EL (cell line): ENCODE data around the gene NDUFB10.
A peak's percentile ranks its signal among the peaks of the same experiment; 100 is the strongest.
"Not testable (repeated sequence)": the region's sequence is repeated elsewhere in the genome, so short reads cannot be mapped to it uniquely, and the experiment has no call there.

Experiments
- DNase-seq: peaks from one replicate; pipeline ENCODE4 v3.0.0-alpha.2; 2016

The NDUFB10 gene

DNA sequence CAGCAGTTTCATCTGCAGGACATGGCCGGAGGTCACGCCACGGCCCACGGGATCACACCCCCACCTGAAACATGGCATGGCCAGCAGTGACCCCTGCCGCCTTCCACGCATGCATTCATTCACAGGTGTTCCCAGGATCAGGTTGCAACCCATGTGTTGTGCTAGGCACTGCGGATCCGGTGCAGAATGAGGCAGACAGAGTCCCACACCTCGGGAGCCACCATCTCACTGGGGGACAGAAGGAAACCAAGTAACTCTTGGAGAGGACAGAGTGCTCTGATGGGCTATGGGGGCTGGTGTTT lies 12.0 kb upstream of the NDUFB10 start:
- DNase-seq, result no peak

DNA sequence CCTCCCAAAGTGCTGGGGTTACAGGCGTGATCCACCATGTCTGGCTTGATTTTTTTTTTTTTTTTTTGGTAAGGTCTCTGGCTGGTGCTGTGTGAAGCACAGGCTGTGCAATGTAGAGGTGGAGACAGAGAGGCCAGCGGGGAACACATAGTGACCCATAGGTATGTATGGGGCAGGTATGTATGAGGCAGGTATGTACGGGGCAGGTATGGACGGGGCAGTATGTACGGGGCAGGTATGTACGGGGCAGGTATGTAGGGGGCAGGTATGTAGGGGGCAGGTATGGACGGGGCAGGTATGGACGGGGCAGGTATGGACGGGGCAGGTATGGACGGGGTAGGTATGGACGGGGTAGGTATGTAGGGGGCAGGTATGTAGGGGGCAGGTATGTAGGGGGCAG lies 9.8 kb upstream of the NDUFB10 start:
- DNase-seq, result no peak

DNA sequence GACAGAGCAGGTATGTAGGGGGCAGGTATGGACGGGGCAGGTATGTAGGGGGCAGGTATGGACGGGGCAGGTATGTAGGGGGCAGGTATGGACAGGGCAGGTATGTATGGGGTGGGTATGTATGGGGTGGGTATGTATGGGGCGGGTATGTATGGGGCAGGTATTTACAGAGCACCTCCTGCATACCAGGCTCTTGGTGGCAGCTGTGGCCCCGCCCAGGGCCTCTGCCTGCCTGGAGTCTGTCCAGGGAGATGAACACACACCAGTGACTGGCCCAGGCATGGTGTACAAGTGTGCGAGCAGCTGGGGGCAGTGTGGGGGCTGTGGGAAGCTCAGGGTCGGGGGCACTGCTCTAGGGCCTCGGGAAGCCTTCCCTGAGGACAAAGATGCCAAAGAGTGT lies 9.3 kb upstream of the NDUFB10 start:
- DNase-seq, result no peak

DNA sequence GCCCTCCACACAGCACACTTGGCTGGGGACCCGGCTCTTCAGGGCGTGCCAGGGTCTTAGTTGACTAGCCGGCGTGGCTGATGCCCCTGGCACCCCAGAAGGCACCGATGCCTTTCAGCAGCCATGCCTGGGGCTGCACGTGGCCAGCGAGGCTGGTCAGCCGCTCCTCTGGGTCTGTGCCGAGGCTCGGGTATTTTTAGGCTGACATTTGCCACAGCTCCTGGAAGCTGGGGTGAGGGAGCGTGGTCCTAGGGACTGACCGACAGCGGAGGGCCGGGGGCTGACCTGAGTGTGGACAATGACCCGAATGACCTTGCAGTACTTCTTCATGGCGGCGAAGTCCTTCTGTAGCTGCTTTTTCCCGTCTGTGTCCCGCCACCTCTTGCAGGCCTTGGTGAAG lies 8.8 kb upstream of the NDUFB10 start:
- DNase-seq, result no peak

DNA sequence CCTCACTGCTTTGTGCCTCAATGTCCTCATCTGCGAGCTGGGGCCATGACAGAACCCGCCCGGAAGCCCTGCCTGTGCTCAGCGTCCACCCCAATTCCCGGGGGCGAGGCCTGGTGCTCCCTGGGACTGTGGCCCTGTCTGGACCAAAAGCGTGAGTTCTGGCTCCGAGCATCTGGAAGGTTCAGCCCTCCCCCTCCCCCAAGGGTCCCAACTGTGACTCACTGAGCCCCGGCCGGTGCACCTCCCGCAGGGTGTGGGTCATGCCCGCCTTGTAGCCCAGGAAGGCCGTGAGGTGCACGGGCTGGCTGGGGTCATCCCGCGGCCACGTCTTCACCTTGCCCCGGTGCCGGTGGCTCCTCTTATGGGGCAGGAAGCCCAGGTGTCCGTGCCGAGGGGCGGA lies 5.6 kb upstream of the NDUFB10 start:
- DNase-seq, result no peak

DNA sequence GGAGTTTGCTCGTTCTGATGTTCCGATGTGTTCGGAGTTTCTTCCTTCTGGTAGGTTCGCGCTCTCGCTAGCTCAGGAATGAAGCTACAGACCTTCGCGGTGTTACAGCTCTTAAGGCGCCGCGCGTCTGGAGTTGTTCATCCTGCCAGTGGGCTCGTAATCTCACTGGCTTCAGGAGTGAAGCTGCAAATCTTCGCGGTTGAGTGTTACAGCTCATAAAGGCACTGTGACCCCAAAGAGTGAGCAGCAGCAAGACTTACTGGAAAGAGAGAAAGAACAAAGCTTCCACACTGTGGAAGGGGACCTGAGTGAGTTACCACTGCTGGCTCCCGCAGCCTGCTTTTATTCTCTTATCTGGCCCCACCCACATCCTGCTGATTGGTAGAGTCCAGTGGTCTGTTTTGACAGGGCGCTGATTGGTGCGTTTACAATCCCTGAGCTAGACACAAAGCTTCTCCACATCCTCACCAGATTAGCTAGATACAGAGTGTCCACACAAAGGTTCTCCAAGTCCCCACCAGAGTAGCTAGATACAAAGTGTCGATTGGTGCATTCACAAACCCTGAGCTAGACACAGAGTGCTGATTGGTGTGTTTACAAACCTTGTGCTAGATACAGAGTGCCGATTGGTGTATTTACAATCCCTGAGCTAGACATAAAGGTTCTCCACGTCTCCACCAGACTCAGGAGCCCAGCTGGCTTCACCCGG lies 1.8 kb upstream of the NDUFB10 start:
- not testable (repeated sequence) for DNase-seq

DNA sequence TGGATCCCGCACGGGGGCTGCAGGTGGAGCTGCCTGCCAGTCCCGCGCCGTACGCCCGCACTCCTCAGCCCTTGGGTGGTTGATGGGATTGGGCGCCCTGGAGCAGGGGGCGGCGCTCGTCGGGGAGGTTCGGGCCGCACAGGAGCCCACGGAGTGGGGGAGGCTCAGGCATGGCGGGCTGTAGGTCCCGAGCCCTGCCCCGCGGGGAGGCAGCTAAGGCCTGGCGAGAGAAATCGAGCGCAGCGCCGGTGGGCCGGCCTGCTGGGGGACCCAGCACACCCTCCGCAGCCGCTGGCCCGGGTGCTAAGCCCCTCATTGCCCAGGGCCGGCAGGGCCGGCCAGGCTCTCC lies 1.2 kb upstream of the NDUFB10 start:
- not testable (repeated sequence) for DNase-seq

DNA sequence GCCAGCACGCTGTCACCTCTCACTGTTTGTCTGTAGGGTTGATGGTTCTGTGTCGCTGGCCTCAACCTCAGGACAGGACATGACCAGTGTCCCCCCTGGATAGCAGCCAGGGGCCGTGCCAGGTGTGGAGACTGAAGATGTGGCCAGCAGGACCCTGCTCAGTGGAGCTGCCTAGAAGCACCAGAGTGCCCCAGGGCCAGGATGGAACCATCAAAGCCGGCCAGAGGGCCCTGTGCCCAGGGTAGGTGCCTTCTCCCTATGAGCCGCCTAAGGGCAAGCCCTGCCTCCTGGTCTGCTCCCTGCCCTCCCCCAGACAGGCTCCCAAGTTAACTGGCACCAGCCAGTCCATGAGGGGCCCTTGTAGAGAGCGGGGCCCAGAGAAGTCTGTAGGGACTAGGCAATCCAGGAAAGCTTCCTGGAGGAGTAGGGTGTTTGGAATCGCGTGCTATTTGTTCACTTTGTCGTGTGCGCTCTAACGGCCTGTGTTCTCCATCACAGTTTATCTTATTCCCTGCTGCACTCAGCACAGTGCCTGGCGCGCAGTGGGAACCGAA lies 546 bp upstream of the NDUFB10 start:
- DNase-seq, result no peak

DNA sequence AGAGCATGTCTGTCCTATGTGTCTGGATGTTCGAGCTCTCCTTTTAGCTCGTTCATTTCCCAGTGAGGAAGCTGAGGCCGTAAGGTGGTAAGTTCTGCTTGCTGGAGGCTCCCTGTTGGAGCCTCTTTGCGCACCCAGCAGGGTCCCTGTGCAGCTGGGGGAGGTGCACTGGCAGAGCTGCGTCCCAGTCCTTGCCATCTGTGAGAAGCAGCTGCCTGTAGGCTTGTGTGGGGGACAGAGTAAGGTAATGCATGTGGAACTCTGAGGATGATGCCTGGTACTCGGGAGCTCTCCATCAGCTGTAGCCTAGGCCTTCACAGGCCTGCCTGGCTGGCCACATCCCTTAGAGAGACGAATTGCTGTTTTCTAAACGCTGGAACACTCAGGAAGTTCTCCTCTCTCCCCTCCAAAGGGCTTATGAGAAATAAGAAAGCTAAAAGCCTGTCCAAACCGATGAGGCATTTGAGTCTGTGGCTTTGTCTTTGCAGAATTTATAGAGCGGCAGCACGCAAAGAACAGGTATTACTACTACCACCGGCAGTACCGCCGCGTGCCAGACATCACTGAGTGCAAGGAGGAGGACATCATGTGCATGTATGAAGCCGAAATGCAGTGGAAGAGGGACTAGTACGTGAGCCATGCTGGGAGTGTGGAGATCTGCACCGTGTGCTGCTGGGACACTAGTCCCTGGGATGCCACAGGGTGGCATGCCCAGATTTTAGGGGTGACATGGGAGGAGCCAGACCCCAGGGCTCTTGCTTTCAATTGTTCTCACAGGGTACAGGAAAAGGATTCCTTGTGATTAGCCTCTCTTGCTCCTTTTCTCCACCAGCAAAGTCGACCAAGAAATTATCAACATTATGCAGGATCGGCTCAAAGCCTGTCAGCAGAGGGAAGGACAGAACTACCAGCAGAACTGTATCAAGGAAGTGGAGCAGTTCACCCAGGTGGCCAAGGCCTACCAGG lies 1.6 kb downstream of the NDUFB10 start:
- DNase-seq, result peak; percentile 67

DNA sequence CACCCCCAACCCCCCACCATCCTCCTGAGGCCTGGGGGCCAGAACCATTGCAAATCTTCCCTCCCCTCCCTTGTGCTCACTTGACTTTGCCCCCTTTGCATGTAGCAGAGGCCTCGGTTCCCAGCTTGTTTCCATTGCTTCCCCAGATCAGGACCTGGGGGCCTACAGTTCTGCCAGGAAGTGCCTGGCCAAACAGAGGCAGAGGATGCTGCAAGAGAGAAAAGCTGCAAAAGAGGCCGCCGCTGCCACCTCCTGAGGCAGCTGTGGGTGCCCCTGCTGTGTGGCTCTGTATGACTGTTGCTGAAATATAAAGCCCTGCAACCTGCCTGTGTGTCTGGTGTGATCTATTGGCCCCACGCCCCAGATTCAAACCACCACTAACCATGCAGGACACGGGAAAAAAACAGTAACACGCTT lies 2.3 kb downstream of the NDUFB10 start:
- DNase-seq, result peak; percentile 33

DNA sequence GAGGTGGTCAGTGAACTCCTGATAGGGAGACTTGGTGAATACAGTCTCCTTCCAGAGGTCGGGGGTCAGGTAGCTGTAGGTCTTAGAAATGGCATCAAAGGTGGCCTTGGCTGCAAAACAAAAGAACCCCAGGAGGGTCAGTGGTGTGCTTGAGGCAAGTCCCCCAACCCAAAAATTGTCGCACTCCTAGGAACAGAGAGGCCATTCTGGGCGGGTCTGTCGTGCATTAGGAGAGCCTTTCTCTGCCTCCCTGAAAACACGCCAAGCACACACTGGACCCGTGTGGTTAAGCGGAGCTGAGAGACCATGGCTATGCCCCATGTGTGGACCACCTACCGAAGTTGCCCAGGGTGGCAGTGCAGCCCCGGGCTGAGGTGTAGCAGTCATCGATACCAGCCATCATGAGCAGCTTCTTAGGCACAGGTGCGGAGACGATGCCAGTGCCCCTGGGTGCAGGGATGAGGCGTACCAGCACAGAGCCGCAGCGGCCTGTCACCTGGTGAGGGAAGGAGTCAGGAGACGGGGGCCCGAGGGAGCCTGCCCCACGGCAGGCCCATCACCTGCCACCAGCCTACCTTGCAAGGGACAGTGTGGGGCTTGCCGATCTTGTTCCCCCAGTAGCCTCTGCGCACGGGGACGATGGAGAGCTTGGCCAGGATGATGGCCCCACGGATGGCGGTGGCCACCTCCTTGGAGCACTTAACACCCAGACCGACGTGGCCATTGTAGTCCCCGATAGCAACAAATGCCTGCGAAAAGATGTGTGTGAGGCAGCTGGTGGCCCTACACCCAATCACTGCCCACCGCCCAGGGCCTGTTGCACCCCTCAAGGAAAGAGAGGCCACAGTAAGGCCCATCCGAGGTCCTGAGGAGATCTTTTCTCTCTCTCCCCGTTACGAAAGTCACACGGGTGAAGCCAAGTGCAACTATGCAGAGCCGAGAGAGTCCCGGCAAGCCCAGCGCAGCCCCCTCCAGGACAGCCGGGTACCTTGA lies 3.1 kb downstream of the NDUFB10 start:
- DNase-seq, result not testable (repeated sequence)

DNA sequence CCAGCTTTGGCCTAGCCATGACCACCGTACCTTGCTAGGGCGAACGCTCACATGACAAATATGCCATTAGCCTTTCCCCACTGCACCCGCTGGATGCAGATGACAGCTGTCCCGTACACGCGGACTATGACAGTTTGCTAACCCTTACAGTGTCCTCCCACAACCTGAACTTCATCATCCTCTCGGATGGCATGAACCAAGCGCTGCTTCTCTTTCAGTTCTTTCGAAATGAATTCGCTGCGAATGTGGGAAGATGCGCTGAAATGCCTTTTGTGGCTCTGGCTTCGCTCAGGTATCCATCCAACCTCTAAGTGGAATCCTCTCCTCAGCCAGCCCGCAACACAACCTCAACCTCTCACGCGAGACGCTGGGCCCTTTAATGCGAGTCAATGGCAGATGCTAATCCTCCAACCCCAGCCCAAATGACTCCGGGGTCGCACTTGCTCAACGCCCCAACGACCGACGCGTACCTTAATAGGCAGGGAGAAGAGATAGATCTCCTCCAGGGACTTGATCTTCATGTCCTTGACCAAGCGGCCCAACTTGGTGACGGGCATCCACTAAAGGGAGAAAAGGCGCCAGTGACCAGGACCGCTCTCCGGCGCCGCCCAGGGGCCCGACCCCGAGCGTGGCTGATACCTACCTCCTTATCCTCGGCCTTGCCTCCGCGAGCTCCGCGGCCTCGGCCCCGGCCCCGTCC lies 4.6 kb downstream of the NDUFB10 start:
- DNase-seq, result no peak

DNA sequence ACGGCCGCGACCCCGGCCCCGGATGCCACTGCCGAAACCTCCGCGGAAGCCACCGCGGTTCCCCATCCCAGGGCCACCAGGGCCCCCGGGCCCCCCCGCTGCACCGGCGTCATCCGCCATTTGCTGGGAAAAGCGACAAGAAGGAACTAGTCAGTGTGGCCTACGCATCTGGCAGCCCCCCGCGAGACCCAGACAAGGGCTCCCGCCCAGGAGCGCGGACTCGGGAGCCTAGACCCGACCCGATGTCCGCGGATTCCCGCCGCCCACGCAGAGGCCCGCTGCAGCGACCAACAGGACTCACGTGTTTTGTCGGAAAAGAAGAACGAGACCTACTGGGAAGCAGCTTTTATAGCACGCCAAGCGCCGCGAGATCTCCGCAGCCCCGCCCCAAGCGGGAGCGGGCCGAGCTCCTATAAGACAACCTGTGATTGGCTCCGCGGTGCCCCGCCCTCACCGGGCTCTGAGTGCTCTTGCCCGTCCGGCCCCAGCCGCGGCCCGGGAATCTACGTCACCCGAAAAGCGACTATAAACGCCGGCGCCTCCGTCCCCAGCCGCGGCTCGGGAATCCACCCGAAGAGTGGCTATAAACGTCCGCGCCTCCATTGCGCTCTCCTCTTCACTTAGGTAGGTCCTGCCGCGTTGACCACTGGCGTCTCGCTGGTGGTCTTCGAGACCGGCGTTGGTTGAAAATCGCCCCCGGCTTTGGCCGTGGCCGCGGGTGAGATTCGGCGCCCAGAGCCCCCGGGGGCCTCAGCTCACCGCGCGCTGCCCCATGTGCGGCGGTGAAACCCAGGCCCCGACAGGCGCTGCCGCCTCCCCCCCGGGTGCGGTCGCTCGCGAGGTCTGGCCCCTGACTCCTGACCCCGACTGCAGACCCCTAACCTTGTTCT lies 5.4 kb downstream of the NDUFB10 start, which contains the start of gene RPS2:
RPS2 (minus strand) TSS at position 321 of the 890 bp plus-strand sequence; CDS start at position 120, 201 bp downstream.
- DNase-seq, result peak; percentile 98

DNA sequence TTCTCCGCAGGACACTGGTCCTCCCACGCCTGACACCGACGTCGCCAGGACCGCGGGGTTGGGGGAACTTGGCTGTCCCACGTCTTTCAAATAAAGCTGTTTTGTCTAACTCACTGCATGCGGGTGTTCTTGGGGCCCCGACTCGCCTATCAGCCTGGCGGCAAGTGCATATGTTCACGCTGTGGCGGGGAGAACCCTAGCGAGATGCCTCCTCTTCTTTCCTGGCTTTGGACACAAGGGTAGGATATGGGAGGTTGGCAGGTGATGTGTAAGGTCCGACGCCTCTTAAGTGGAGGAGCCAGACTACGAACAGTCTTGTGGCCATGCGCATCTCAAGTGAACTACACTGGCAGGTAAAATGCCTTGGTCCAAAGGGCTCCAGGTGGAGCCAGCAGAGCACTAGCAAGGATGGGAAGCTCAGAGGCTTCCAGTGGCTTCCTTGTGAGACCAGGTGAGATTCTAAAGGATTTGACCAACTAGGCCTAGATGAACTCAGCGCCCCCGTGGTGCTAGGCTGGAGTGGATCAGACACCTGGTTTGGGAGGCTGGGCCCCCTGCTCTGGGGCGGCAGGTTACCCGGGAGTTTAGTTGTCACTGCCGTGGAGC lies 6.2 kb downstream of the NDUFB10 start:
- no peak for DNase-seq

DNA sequence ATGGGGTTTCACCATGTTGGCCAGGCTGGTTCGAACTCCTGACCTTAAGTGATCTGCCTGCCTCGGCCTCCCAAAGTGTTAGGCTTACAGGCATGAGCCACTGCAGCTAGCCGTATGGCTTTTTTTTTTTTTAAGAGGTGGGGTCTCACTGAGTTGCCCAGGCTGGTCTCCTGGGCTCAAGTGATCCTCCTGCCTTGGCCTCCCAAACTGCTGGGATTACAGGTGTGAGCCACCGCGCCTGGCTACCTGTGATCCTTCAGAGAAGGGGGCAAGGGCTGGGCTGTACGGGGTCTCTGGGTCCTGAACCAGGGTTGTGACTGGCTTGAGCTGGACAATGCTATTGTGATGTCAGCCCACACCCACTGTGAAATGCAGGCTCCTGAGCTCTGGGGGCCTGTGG lies 7.1 kb downstream of the NDUFB10 start, which contains the start of gene RNF151:
RNF151 (plus strand) TSS at position 397 of the 400 bp plus-strand sequence. CDS start 26 bp downstream, outside the sequence.
- no peak for DNase-seq

DNA sequence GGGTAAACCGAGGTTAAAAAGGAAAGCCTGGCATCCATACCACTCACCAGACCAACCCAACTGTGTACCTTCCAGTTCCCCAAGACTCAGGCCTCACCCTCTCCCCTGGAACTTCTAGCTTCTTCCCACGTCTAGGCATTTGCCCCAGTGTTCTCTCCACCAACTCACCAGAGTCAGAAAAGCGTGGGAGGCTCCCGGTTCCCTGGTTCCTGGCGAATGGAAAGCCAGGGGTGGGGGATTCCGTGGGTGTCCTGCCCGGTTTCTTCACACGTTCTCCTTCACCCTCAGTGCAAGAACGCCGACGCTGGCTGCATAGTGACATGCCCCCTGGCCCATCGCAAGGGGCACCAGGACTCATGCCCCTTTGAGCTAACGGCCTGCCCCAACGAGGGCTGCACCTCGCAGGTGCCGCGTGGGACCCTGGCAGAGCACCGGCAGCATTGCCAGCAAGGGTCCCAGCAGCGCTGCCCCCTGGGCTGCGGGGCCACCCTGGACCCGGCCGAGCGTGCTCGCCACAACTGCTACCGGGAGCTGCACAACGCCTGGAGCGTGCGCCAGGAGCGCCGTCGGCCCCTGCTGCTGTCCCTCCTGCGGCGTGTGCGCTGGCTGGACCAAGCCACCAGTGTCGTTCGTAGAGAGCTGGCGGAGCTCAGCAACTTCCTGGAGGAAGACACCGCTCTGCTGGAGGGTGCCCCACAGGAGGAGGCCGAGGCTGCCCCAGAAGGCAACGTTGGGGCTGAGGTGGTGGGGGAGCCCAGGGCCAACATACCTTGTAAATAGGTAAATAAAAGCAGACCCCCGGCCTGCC lies 9.0 kb downstream of the NDUFB10 start:
- no peak for DNase-seq

DNA sequence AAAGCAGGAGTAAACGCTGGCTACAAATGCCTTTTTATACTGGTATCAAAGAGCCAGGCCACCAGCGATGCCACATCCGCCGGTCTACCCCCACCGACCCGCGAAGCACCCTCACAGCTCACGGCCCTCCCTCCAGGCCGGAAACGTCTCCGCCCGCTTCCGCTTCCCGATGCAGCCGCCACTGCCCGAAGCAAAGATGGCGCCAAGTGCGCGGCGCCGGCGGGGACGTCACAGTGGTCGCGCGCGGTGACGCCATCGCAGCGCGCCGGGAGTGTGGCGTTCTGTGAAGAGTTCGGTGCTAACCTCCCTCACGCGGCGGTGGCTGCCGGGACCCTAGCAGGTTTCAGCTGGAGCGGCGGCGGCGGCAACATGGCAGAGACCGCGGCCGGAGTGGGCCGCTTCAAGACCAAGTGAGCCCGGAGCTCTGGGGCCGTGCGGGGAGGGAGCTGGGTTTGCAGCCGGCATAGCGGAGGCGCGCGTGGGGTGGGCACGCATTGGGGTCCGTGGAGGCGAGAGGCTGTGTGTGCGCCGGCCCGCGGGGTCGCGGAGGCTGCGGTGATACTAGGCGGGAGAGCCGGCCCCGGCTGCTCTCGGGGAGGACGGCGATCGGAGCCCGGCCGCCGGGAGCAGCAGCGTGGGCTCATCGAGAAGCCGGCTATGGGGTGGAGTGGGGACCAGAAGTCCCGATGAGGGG lies 12.6 kb downstream of the NDUFB10 start, which contains the start of gene TBL3:
TBL3 (plus strand) TSS at position 258 of the 694 bp plus-strand sequence; CDS start at position 370, 112 bp downstream.
- peak; percentile 94 for DNase-seq

DNA sequence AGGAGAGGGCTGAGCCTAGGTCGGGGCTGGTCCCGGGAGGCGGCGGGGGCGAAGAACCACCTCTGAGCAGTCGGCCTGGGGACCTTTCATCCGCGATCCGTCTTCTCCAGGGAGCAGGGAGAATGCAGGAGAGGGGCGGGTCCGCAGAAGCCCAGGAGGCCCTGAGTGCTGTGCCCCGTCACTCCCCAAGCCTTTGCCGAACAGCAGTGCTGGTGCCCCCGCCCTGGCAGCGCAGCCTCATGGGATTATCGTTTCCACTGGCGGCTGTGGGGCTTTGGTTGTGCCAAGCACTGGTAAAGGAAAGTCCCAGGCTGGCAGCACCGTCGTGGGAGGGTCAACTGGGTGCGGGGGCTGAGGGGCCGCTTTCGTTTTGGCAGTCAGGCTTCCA lies 13.1 kb downstream of the NDUFB10 start:
- DNase-seq, result no peak
